LNCAP (cell line): ENCODE results near the gene SSBP2.

Source experiments
- TF ChIP-seq, protein P1 (sequence below): fragments of 450-650 bp; IDR thresholded peaks from 2 replicates; pipeline ENCODE4 v1.5.1; 2017; ENCODE audit warnings: mild to moderate bottlenecking

The SSBP2 gene

DNA sequence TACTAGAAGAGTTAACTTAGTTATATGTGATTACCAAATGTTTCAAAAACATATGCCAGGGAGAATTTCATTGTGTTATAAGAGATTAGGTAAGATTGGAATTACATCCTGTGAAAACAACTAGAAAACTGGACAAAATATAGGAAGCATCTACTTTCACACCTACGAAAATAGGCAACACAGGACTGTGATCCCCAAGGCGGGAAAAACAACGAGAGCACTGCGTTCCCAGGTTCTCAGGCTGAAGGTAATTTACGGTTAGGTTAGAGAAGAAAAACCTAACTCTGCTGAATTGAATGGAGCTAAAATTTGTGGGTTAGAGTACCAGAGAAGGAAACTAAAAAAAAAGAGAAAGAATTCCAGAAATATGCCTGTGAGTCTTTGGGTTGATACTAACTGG is 385.4 kb downstream of the SSBP2 start:
- TF ChIP-seq, protein P1, sequence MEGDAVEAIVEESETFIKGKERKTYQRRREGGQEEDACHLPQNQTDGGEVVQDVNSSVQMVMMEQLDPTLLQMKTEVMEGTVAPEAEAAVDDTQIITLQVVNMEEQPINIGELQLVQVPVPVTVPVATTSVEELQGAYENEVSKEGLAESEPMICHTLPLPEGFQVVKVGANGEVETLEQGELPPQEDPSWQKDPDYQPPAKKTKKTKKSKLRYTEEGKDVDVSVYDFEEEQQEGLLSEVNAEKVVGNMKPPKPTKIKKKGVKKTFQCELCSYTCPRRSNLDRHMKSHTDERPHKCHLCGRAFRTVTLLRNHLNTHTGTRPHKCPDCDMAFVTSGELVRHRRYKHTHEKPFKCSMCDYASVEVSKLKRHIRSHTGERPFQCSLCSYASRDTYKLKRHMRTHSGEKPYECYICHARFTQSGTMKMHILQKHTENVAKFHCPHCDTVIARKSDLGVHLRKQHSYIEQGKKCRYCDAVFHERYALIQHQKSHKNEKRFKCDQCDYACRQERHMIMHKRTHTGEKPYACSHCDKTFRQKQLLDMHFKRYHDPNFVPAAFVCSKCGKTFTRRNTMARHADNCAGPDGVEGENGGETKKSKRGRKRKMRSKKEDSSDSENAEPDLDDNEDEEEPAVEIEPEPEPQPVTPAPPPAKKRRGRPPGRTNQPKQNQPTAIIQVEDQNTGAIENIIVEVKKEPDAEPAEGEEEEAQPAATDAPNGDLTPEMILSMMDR = no peak

DNA sequence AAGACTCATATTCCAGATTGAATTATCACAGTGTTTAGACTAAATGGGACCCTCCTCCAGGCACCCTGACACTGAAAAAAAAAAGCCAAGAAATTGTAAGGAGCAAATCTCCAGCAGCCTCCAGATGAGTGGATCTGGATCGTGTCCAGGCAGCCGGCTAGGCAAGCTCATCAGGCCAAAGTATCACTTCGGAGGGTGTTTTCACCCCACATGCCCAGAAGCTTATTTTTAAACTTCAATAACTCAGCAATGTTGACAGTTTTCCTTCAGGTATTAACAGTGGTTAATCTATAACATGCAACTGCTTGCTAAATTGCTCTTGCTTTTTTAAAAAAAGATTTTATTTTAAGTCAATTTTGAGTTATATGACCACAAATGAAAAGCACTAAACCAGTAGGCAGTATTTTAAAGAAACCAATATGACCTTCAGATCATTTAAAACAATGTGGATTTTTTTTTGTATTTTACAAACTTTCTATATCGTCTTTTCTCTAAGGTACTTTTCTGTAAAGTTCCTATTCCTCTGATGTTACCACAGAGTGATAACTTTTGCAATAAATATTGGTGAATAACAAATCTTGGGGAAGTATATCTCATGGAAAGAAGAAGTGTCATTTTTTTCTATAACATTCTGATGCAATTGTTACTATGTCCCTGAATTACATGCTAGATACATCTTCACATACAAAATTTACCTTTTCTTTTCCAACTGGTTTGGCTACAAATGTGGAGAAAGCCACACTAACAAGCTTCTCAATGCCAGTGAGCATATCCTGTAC is 387.6 kb downstream of the SSBP2 start:
- TF ChIP-seq, protein P1 = no peak
